Retinal pigment epithelial cell (primary cell): ENCODE measurements around the gene PPHLN1.
A peak's percentile ranks its signal among the peaks of the same experiment; 100 is the strongest.

Experiments used
- DNase-seq: peaks from one replicate; pipeline ENCODE4 v3.0.0-alpha.2; 2010; ENCODE audit warnings: low read depth
- H3K4me3 ChIP-seq: 2 replicates; pipeline ENCODE4 v1.5.1; 2011; ENCODE audit warnings: mild to moderate bottlenecking, low read length, control low read depth, moderate library complexity
- TF ChIP-seq, protein P1 (sequence below): conservative IDR thresholded peaks from 2 replicates; pipeline ENCODE4 v1.5.1; 2011; ENCODE audit warnings: low read depth, low read length, control low read depth, inconsistent platforms

PPHLN1 gene

DNA sequence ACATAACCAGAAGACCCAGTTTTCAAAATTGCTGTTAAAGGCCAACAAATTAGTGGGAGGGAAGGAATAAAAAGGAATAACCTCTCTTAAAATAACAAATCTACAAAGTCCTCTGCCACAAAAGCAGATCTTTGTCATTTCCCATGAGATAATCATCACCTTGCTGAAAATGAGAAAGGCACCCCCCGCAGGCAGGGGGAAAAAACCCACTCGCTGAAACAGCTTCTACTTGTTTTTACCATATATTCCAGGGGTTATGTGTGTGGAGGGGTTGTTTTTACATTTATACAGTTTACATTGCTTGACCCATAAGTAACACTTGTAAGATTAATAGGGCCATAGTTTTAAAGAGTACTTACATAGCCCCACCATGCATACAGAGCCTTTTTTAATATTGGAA is 132.6 kb downstream of the PPHLN1 start:
- H3K4me3 ChIP-seq, result no peak overlapping the region
- no peak for DNase-seq
- TF ChIP-seq, protein P1, sequence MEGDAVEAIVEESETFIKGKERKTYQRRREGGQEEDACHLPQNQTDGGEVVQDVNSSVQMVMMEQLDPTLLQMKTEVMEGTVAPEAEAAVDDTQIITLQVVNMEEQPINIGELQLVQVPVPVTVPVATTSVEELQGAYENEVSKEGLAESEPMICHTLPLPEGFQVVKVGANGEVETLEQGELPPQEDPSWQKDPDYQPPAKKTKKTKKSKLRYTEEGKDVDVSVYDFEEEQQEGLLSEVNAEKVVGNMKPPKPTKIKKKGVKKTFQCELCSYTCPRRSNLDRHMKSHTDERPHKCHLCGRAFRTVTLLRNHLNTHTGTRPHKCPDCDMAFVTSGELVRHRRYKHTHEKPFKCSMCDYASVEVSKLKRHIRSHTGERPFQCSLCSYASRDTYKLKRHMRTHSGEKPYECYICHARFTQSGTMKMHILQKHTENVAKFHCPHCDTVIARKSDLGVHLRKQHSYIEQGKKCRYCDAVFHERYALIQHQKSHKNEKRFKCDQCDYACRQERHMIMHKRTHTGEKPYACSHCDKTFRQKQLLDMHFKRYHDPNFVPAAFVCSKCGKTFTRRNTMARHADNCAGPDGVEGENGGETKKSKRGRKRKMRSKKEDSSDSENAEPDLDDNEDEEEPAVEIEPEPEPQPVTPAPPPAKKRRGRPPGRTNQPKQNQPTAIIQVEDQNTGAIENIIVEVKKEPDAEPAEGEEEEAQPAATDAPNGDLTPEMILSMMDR, result no peak

DNA sequence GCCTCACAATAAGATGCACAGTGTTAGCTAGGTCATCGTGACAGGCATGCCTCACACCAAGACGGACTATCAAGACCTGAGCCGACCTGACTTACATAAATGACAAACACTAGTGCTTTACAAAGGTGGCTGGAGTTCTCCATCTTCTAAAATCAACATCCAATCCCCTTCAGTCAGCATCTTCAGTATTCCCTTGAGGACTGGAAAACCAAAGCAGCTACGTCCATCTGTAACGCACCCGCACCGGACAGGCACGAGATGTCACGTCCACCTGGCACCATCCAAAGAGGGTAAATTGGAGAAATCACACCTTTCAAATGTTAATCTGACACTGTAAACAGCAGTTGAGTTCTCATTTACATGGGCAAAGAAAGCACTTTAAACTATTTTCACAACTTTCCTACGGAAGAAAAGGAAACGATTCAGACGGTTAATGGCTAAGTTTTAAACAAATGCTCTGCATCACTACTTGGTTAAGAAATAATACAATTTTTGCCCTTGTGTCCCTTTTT is 133.4 kb downstream of the PPHLN1 start:
- H3K4me3 ChIP-seq, result no peak overlapping the region
- no peak for DNase-seq
- TF ChIP-seq, protein P1, result no peak

DNA sequence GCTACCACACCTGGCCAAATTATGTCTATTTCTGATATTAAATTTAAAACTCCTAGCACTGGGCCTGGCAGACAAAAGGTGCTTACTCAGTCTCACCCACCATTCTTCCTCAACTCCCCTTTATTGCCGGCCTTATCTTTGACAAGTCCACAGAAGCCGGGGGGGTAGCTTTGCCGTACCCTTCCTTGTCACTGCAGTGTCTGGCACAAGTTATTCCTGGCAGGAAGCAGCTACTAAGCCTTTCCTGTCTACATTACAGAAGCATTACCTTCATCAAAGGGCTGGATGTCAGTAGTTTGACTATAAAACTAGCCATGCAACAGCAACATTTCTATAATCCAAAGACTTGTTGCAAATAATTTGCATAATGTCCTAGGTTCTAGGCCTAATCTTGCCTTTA is 136.5 kb downstream of the PPHLN1 start:
- TF ChIP-seq, protein P1, result no peak
- no peak overlapping the region for H3K4me3 ChIP-seq
- no peak for DNase-seq

DNA sequence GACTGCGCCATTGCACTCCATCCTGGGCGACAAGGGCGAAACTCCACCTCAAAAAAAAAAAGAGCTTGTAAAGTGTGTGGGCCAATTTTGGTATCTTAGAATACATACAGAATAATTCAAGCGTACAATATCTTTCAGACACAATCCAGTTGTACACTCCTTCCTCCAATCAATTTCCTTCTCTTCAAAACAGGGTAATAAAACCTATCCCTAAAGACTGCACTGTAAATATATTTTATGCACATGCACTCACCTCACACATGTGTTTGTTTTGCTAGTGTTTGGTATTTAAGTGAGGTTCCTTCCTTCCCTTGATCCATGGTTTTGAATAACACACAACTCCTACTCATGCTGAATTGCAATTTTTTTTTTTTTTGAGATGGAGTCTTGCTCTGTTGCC is 137.7 kb downstream of the PPHLN1 start:
- TF ChIP-seq, protein P1, result no peak
- no peak overlapping the region for H3K4me3 ChIP-seq
- DNase-seq, result no peak

DNA sequence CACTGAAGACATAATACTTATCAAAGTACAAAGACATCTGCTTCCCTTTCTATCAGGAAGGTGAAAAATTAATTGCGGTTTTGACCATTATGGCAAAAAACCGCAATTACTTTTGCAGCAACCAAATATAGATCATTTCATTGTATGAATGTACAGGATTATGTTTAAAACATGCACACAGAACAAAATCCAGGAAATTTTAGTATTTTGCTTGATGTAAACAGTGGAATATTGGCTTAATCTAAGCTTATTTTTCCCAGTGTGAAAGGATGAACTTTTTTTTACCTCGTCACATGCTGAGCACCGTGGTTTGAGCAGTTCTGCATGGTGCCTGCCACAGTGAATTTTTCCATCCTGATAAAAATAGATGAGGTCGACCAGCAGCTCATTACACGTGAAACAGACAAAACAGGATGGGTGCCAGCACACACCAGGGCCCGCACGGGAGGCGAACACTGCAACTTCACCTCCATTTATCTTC is 142.4 kb downstream of the PPHLN1 start:
- H3K4me3 ChIP-seq, result no peak overlapping the region
- peak; percentile 78 for DNase-seq
- TF ChIP-seq, protein P1, result no peak

DNA sequence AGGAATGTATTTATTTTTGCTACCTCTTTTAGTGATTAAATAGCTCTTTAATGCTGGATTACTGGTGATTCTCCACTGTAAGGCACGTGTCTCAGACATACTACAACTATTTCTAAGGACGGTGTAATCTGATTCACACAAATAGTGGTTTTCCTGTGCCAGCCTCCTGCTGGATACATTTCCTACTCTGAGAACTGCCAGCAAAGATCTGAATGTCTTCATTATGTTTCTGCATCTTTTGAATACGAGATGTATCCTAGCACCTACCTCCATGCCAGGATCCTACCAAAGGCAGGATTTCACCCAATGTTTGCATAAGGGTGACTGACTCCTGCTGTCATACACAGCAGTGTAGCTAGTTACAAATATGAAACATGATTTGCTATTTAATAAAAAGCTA is 143.0 kb downstream of the PPHLN1 start:
- TF ChIP-seq, protein P1, result no peak
- H3K4me3 ChIP-seq, result no peak overlapping the region
- DNase-seq, result no peak

DNA sequence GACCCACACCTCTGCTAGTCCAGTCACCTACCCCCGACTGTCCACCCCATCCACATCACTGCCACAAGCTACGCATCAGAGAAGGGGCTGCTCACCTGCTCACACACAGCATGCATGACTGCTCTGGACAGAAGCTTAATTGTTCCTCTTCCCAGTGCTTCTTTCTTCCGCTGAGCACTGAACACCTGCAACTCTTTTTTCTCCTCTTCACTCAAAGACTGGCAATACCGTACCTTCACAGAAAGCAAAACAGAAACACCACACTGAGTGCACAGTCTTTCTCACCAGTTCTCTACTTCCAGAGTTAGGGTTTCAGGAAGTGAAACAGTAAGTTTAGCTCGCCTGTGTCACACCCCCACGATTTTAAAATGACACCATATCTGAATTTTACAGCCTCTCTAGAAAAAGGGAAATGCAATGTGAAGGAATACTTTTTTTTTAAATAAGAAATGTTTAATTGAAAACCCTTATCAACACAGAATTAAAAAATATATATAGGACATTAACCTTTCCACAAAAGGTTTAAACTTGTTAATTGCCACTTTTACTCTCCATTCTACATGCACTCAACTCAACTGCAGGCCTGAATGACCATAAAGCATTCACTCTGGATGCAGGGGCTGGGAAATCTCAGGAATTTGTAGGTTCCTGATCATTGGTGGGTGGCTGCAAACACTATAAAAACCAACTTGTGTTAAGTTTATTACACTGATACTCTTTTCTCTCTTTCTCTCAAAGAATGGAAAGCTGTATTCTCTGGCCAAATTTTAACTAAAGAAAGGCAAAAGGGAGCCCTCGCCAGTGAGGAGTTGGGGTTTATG is 143.6 kb downstream of the PPHLN1 start:
- TF ChIP-seq, protein P1, result no peak
- DNase-seq, result no peak
- H3K4me3 ChIP-seq, result no peak overlapping the region
